GM12865 (cell line): ENCODE results near the gene PLXNC1.

Experiments used
- DNase-seq: peaks from one replicate; pipeline ENCODE4 v3.0.0; 2010; ENCODE audit warnings: low read depth
- H3K4me3 ChIP-seq: 2 replicates; pipeline ENCODE4 v1.5.1; 2011; ENCODE audit warnings: mild to moderate bottlenecking, low read depth, low read length, control low read depth
- CTCF ChIP-seq: IDR thresholded peaks from 2 replicates; pipeline ENCODE4 v1.5.1; 2011; ENCODE audit warnings: low read length, control low read depth, low read depth, inconsistent platforms; ENCODE audit not compliant: insufficient read depth; ENCODE audit errors: missing control alignments

Gene PLXNC1

GRCh38 chr12:94284046-94284445 is 135.7 kb downstream of the PLXNC1 start:
- no peak overlapping the region for H3K4me3 ChIP-seq
- no peak for TF ChIP-seq CTCF
- DNase-seq, result no peak

DNA sequence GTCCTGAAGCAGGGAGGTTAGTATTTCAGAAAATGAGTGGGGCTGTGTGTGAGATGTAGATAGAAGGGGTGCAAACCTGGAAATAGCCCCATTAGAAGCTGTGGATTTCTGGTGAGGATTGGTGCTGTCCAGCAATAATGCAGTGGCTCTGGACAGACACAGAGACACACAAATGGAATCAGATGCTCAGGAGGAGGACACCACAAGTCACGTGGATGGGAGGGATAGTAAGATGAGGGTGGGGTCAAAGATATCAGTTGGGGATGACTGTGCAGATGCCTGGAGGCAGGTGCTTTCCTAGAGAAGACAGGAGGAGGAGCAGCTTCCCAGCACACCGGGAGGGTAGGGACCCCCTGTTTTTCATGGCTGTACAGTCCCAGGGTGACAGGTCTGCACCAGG is 136.5 kb downstream of the PLXNC1 start:
- no peak for TF ChIP-seq CTCF
- H3K4me3 ChIP-seq, result no peak overlapping the region
- no peak for DNase-seq

GRCh38 chr12:94285943-94286582 is 137.7 kb downstream of the PLXNC1 start:
- TF ChIP-seq CTCF, result no peak
- no peak for DNase-seq
- H3K4me3 ChIP-seq, result no peak overlapping the region

DNA sequence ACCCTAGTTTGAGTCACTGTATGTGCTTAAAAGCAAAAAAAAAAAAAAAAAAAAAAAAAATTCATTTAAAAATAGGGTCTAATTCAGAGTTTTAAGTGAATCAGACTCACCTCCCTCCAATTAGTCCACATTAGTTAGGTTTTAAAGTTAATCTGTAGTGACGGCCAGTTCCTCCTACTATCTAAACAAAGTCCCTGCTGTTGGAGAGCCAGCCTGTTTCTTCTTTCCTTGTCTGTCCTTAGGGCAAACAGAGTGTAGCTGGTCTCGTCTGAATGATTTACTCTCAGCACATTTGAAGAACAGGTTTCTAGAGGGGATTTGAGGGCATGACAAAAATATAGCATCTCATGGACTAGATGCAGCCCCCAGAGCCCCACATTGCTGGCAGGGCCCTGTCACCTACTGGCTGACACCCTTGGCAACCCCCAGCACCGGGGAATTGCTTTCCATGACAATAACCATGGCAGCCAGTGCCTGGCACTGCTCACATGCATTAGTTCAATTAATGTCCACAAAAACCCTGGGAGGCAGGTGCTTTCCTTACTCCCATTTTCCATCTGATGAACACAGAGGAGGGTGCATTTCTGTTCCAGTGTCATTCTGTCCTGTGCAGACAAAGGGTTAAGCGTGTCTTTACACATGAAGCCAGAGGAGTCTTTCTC is 138.3 kb downstream of the PLXNC1 start:
- no peak for TF ChIP-seq CTCF
- no peak for DNase-seq
- no peak overlapping the region for H3K4me3 ChIP-seq

GRCh38 chr12:94287245-94287628 is 138.9 kb downstream of the PLXNC1 start:
- no peak for TF ChIP-seq CTCF
- DNase-seq, result no peak
- no peak overlapping the region for H3K4me3 ChIP-seq

DNA sequence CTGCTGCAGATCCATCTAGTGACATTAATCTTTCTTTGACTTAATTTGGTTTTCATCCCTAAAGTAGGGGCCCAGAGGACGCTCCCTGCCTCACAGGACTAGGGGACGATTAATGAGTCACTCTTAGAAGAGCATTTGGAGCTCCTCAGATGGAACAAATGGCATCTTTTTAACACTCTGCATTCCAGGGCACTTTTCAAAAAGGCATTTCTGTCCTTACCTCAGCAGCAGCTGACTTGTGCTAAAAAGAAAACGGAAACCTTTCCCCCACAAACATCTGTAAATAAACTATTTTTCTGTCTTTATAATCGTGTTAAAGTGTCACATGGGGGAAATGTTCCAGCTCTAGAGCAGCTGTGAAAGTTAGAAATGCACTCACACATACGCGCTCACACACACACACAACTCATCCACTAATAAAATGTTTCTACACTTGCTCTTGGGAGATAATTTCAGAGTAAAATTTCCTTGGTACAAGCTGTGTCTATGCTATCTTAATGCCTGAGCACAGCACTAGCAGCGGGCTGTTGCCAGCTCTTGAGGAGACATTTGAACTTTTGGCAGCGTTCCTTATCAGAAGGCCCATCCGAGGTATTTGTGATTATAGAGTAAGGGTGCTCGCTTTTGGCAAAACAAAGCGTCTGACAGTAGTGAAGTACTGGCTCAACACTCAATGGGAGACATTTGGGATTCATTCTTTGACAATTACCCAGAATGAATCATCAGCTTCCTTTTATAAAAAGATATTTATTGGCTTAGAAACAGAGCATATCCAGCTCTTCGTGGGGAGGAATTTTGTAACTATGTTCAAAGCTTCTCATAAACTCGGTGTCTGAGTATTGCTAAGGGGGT is 141.3 kb downstream of the PLXNC1 start:
- TF ChIP-seq CTCF, result no peak
- no peak for DNase-seq
- H3K4me3 ChIP-seq, result no peak overlapping the region
